Stimulated activated CD4-positive, alpha-beta T cell treated with anti-CD3 and anti-CD28 coated beads, TNF-alpha, amount 100 ng/mL, for 1 hour (primary cell): ENCODE measurements around the gene LIPG.
"Not testable (repeated sequence)": the region's sequence is repeated elsewhere in the genome, so short reads cannot be mapped to it uniquely, and the experiment has no call there.

Experiments
- DNase-seq, 3 donors: peaks; one replicate each; pipeline ENCODE4 v3.0.0-alpha.2; 2020; ENCODE audit warnings: low read depth in 3 of 3, low spot score in 1 of 3

Gene LIPG

GRCh38 chr18:49561289-49562193 lies at the start of gene LIPG:
Gene LIPG, plus strand, starts transcription at chr18:49562057. Its CDS starts 252 bp downstream, at chr18:49562309.
- peak in 1 of 3 donors; percentile 17 for DNase-seq

- DNase-seq, result not testable (repeated sequence)
Observed at GRCh38 chr18:49512876-49513275, 49.0 kb upstream of the LIPG start.

GRCh38 chr18:49514577-49514976 lies 47.3 kb upstream of the LIPG start:
- DNase-seq, result no peak

- not testable (repeated sequence) for DNase-seq
Observed at GRCh38 chr18:49515003-49515402, 46.9 kb upstream of the LIPG start.

- DNase-seq, result no peak
Observed at GRCh38 chr18:49515516-49515915, 46.3 kb upstream of the LIPG start.

- no peak for DNase-seq
Observed at GRCh38 chr18:49517483-49517882, 44.4 kb upstream of the LIPG start.

- DNase-seq, result no peak
Observed at GRCh38 chr18:49519101-49519971, 42.5 kb upstream of the LIPG start.

- no peak for DNase-seq
Observed at GRCh38 chr18:49520661-49521145, 41.2 kb upstream of the LIPG start.

- no peak for DNase-seq
Observed at GRCh38 chr18:49521216-49521835, 40.5 kb upstream of the LIPG start.

- not testable (repeated sequence) for DNase-seq
Observed at GRCh38 chr18:49523580-49524093, 38.2 kb upstream of the LIPG start.

- DNase-seq, result no peak
Observed at GRCh38 chr18:49524349-49524748, 37.5 kb upstream of the LIPG start.

GRCh38 chr18:49524951-49525350 lies 36.9 kb upstream of the LIPG start:
- DNase-seq, result no peak

- no peak for DNase-seq
Observed at GRCh38 chr18:49525981-49526380, 35.9 kb upstream of the LIPG start.

- DNase-seq, result no peak
Observed at GRCh38 chr18:49527631-49528327, 34.1 kb upstream of the LIPG start.

GRCh38 chr18:49529596-49529995 lies 32.3 kb upstream of the LIPG start:
- no peak for DNase-seq

- no peak for DNase-seq
Observed at GRCh38 chr18:49531678-49532153, 30.1 kb upstream of the LIPG start.

GRCh38 chr18:49534846-49535601 lies 26.8 kb upstream of the LIPG start:
- no peak for DNase-seq

- DNase-seq, result no peak
Observed at GRCh38 chr18:49537232-49537896, 24.5 kb upstream of the LIPG start.

GRCh38 chr18:49544362-49544761 lies 17.5 kb upstream of the LIPG start:
- DNase-seq, result no peak
